Smooth muscle cell (in vitro differentiated cells): ENCODE data around the gene CTAGE6. TPM values are rescaled to one million over a fixed set of nuclear protein-coding genes. Genes with fewer than 3 reads are reported as not detected.
"Not testable (repeated sequence)": the region's sequence is repeated elsewhere in the genome, so short reads cannot be mapped to it uniquely, and the experiment has no call there.

Experiments used
- DNase-seq: peaks from one replicate; lab custom pipeline; 2025; ENCODE audit not compliant: unreplicated experiment; lab: John Stamatoyannopoulos, UW
- H2AFZ ChIP-seq: fragments of 200-600 bp; sonication (generic); 2 replicates; pipeline ENCODE4 v1.6.0; 2016; ENCODE audit warnings: antibody characterized with exemption, low read depth, mild to moderate bottlenecking
- H3F3A ChIP-seq: fragments of 200-600 bp; sonication (generic); 2 replicates; pipeline ENCODE4 v1.6.0; 2017; ENCODE audit warnings: antibody characterized with exemption, low read depth
- H3K27ac ChIP-seq: fragments of 200-600 bp; sonication (generic); 2 replicates; pipeline ENCODE4 v1.5.1; 2016; ENCODE audit warnings: low read depth, mild to moderate bottlenecking
- H3K27me3 ChIP-seq: fragments of 200-600 bp; sonication (generic); 2 replicates; pipeline ENCODE4 v1.6.1; 2016; ENCODE audit warnings: low read depth, mild to moderate bottlenecking
- H3K36me3 ChIP-seq: fragments of 200-600 bp; sonication (generic); 2 replicates; pipeline ENCODE4 v1.5.1; 2016; ENCODE audit warnings: low read depth
- H3K4me1 ChIP-seq: fragments of 200-600 bp; sonication (generic); 2 replicates; pipeline ENCODE4 v1.5.1; 2016; ENCODE audit warnings: low read depth
- H3K4me2 ChIP-seq: fragments of 200-600 bp; sonication (generic); 2 replicates; pipeline ENCODE4 v1.6.0; 2016; ENCODE audit warnings: mild to moderate bottlenecking
- H3K4me3 ChIP-seq: fragments of 200-600 bp; sonication (generic); 2 replicates; pipeline ENCODE4 v1.5.1; 2016; ENCODE audit warnings: mild to moderate bottlenecking
- H3K79me2 ChIP-seq: fragments of 200-600 bp; sonication (generic); 2 replicates; pipeline ENCODE4 v1.6.0; 2016; ENCODE audit warnings: low read depth, mild to moderate bottlenecking
- H3K9ac ChIP-seq: fragments of 200-600 bp; sonication (generic); 2 replicates; pipeline ENCODE4 v1.6.0; 2016; ENCODE audit warnings: low read depth
- H3K9me3 ChIP-seq: fragments of 200-600 bp; sonication (generic); replicated peaks from 2 replicates; pipeline ENCODE4 v1.5.1; 2016; ENCODE audit warnings: low read depth
- H4K20me1 ChIP-seq: fragments of 200-600 bp; sonication (generic); 2 replicates; pipeline ENCODE4 v1.6.0; 2016; ENCODE audit warnings: low read depth
- WGBS: methylation state at CpG from one replicate; pipeline ENCODE4 v1.1.7; 2016; ENCODE audit warnings: low lambda C conversion rate; 5-methylcytosine and 5-hydroxymethylcytosine counted together
- polyA plus RNA-seq: library from polyadenylated mRNA; unstranded; fragments of >200 nt; fragmentation: Nextera tagmentation; extraction: Ambion mirVana; gene quantifications from 2 replicates; pipeline ENCODE4 v1.2.1, GENCODE V29; 2016
- total RNA-seq: library from RNA; depleted of rRNA; stranded (reverse); fragments of >200 nt; gene quantifications from 2 replicates; pipeline ENCODE4 v1.2.3, GENCODE V29; 2014

CTAGE6 gene
- total and polyA plus RNA-seq, 2 experiments from 2014 or later = not detected

DNA sequence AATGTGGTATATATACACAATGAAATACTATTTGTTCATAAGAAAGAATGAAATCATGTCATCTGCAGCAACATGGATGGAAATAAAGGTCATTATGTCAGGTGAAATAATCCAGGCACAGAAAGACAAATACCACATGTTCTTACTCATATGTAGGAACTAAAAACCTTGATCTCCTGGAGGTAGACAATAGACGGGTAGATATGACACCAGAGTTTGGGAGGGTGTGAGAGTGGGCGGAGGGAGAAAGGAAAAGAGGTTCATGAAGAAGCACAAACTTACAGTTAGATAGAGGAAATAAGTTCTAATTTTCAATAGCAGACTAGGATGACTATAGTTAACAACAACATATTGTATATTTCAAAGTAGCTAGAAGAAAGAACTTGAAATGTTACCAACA is 22.1 kb upstream of the CTAGE6 start:
- H3K4me2 ChIP-seq, H3K4me3 ChIP-seq, H3K36me3 ChIP-seq, H3K27me3 ChIP-seq, DNase-seq, H2AFZ ChIP-seq, H3K4me1 ChIP-seq, H3K79me2 ChIP-seq, H3F3A ChIP-seq, H3K9me3 ChIP-seq, H3K9ac ChIP-seq, H3K27ac ChIP-seq, H4K20me1 ChIP-seq: not testable (repeated sequence)
- WGBS = 83% methylated on average over 2 of the region's 2 CpGs

DNA sequence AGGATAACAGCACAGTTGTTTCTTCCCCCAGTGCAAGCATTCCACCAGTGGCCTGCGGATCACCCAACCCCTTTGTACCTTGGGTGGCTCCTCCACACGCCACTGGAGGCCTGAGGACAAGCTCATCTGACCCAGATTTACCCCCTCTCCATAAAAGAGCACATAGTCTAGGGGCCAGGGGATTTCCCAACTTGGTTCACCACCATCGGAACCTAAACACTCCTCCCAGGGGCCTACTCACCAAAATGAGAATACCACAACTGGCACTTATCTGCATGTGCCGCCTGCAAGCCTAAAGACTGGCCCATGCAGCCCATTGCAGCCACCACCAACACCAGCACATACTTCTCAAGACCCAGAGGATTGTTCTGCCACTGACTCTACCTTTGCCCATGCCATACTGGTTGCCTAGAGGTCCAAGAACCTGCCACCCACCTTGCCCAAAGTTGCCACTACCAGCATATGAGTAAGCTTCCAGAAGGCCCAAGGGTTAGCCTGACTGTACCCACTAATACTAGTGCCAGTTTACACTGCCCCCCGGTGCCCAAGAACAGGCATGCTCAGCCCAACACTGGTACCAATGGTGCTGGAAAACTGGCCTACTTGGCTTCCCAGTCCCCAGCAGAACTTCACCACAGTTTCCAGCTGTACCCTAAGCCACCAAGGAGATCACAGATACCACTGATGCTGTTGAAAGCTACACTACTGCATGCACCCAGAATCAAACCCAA is 15.4 kb upstream of the CTAGE6 start:
- not testable (repeated sequence) for H3K4me1 ChIP-seq, H3F3A ChIP-seq, H4K20me1 ChIP-seq, H3K27ac ChIP-seq, H2AFZ ChIP-seq, H3K36me3 ChIP-seq, DNase-seq, H3K9ac ChIP-seq, H3K9me3 ChIP-seq, H3K4me2 ChIP-seq, H3K4me3 ChIP-seq, H3K79me2 ChIP-seq, H3K27me3 ChIP-seq
- 94% methylated on average over 2 of the region's 5 CpGs for WGBS

DNA sequence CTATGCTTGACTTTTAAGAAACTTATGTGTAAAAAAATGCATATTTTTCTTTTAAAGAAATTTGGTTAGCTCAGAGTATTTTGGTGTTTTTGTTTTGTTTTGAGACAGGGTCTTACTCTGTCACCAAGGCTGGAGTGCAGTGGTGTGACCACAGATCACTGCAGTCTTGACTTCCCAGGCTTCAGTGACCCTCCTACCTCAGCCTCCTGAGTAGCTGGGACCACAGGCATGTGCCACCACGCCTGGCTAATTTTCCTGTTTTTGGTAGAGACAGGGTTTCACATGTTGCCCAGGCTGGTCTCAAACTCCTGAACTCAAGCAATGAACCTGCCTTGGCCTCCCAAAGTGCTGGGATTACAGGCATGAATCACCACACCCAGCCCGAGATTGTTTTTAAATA is 10.0 kb upstream of the CTAGE6 start:
- not testable (repeated sequence) for H3K4me2 ChIP-seq, H3K9ac ChIP-seq, H3K79me2 ChIP-seq, H3K27ac ChIP-seq, H4K20me1 ChIP-seq, H3K36me3 ChIP-seq, H3F3A ChIP-seq, H2AFZ ChIP-seq, DNase-seq, H3K27me3 ChIP-seq, H3K4me1 ChIP-seq, H3K9me3 ChIP-seq, H3K4me3 ChIP-seq
- whole genome bisulfite sequencing = 79% methylated on average over 2 of the region's 2 CpGs

DNA sequence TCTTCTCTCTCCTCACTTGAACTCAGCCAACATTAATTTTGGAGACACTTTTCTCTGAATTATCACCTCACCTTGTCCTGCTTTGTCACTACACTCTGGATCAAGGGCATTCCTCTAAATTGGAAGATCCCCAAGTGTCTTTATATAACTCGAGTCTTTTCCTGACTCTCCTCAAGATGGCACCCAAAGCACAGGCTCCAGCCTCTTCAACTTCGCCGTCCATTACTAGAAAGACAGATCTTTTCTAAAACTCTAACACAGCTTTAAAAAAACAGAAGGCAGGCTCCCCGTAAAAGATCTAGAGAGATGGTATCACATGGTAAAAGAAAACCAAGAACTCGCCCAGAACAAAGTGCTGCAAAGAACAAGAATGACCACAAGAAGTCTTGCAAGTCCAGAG is 8.2 kb upstream of the CTAGE6 start:
- not testable (repeated sequence) for H3K9me3 ChIP-seq, H3K4me1 ChIP-seq, DNase-seq, H3K27me3 ChIP-seq, H3K79me2 ChIP-seq, H3K4me3 ChIP-seq, H3K36me3 ChIP-seq, H3F3A ChIP-seq, H3K27ac ChIP-seq, H3K4me2 ChIP-seq, H2AFZ ChIP-seq, H4K20me1 ChIP-seq, H3K9ac ChIP-seq
- WGBS = 0% methylated on average over 2 of the region's 5 CpGs

DNA sequence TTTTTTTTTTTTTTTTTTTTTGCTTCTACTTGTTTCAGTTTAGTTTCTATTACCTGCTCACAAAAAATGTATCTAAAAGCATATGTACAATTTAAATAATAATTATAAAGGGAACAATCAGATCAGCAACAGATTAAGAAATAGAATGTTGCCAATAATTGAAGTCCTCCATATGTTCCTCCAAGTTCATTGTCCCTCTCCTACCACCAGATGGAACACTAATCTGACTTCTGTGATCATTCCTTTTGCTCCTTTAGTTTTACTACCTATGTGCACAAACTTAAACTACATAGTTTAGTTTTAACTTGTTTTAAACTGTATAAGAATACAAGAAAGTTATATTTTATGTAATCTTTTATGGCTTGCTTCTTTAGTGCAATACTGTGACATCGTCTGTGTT is 5.6 kb upstream of the CTAGE6 start:
- not testable (repeated sequence) for H3K4me2 ChIP-seq, H3K9me3 ChIP-seq, H3K9ac ChIP-seq, H3K27me3 ChIP-seq, H3K4me3 ChIP-seq, H3K27ac ChIP-seq, H4K20me1 ChIP-seq, H2AFZ ChIP-seq, H3F3A ChIP-seq, DNase-seq, H3K36me3 ChIP-seq, H3K79me2 ChIP-seq, H3K4me1 ChIP-seq
- WGBS = no CpG with 5 or more reads among the region's 1 CpG

DNA sequence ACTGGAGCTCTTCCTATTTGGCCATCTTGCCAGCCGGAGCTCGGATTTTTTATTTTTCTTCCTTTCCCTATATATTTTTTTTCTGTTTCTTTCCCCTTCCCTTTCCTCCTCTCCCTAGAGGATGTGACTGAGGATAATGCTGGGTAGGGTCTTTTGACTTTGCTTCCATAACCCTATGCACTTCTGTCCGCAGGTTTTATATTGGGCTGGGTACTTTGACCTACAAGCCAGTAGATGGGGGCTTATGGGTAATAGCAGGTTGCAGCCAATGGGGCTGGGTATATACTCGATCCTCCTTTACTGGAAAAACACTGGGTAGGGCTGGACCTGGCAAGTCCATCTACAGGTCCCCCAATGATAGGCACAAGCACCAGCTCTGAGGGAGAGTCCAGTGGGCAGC is 12.2 kb downstream of the CTAGE6 start:
- H3K4me2 ChIP-seq, H3K27me3 ChIP-seq, H3F3A ChIP-seq, H2AFZ ChIP-seq, H3K9me3 ChIP-seq, H3K36me3 ChIP-seq, H3K9ac ChIP-seq, H3K27ac ChIP-seq, H3K79me2 ChIP-seq, DNase-seq, H3K4me1 ChIP-seq, H3K4me3 ChIP-seq, H4K20me1 ChIP-seq: not testable (repeated sequence)
- 95% methylated on average over 2 of the region's 4 CpGs for WGBS
